ENCODE data around the gene FLYWCH2.

The FLYWCH2 gene

GRCh38 chr16:2882650-2883457, at the start of gene FLYWCH2:
Gene FLYWCH2, plus strand, starts transcription at chr16:2883215. Its CDS starts 13,235 bp downstream, at chr16:2896450.
- DNase-seq (ENCODE audit: low spot score): peak; percentile 99

- DNase-seq (ENCODE audit: low spot score): no peak
These were observed 49.2 kb upstream of the FLYWCH2 start for GRCh38 chr16:2833776-2834175.

GRCh38 chr16:2834968-2835367, 48.0 kb upstream of the FLYWCH2 start:
- DNase-seq (ENCODE audit: low spot score): no peak

- peak; percentile 99 for DNase-seq (ENCODE audit: low spot score)
These were observed 47.1 kb upstream of the FLYWCH2 start for GRCh38 chr16:2835638-2836493.

GRCh38 chr16:2836646-2837508, 46.1 kb upstream of the FLYWCH2 start:
- peak; percentile 29 for DNase-seq (ENCODE audit: low spot score)

GRCh38 chr16:2838928-2839327, 44.1 kb upstream of the FLYWCH2 start:
- DNase-seq (ENCODE audit: low spot score): peak; percentile 75

GRCh38 chr16:2839650-2840450, 43.2 kb upstream of the FLYWCH2 start:
- DNase-seq (ENCODE audit: low spot score): no peak

- no peak for DNase-seq (ENCODE audit: low spot score)
These were observed 42.1 kb upstream of the FLYWCH2 start for GRCh38 chr16:2840914-2841313.

- DNase-seq (ENCODE audit: low spot score): no peak
These were observed 41.2 kb upstream of the FLYWCH2 start for GRCh38 chr16:2841606-2842339.

GRCh38 chr16:2842340-2843000, 40.5 kb upstream of the FLYWCH2 start:
- DNase-seq (ENCODE audit: low spot score): no peak

- DNase-seq (ENCODE audit: low spot score): no peak
These were observed 39.5 kb upstream of the FLYWCH2 start for GRCh38 chr16:2843526-2843925.

GRCh38 chr16:2845116-2845515, 37.9 kb upstream of the FLYWCH2 start:
- no peak for DNase-seq (ENCODE audit: low spot score)

- DNase-seq (ENCODE audit: low spot score): peak; percentile 77
These were observed 36.3 kb upstream of the FLYWCH2 start for GRCh38 chr16:2846511-2847310.

GRCh38 chr16:2848933-2849725, 33.9 kb upstream of the FLYWCH2 start:
- DNase-seq (ENCODE audit: low spot score): no peak

- DNase-seq (ENCODE audit: low spot score): no peak
These were observed 30.8 kb upstream of the FLYWCH2 start for GRCh38 chr16:2852003-2852730.

- DNase-seq (ENCODE audit: low spot score): no peak
These were observed 30.1 kb upstream of the FLYWCH2 start for GRCh38 chr16:2852731-2853507.
